A673 (cell line): Measurements from ENCODE around the gene TTC34. TPM values are rescaled to one million over a fixed set of nuclear protein-coding genes. Genes with fewer than 3 reads are reported as not detected.

Source experiments
- BruUV-seq: library from RNA; stranded (reverse); fragments of 400-500 nt; replicated peaks from 2 replicates; lab custom pipeline; 2021; lab: Mats Ljungman, UMichigan
- CTCF ChIA-PET: fragments of 300-600 bp; sonication (Branson Sonifier 250); formaldehyde crosslinking; loops from one replicate; lab custom pipeline; 2022; ENCODE audit warnings: antibody characterized with exemption; lab: Charles Lee
- POLR2A ChIA-PET: fragments of 300-600 bp; sonication (Branson Sonifier 250); formaldehyde crosslinking; loops from one replicate; lab custom pipeline; 2022; ENCODE audit warnings: antibody characterized with exemption; ENCODE audit not compliant: low non-redundant PET; lab: Charles Lee
- DNase-seq: peaks from one replicate; pipeline ENCODE4 v3.0.0-alpha.2; 2015; ENCODE audit warnings: low spot score
- H3K27ac ChIP-seq: fragments of 200-600 bp; sonication (generic); 2 replicates; pipeline ENCODE4 v1.5.1; 2016; ENCODE audit warnings: mixed run types, low read depth, mild to moderate bottlenecking, mixed read lengths, antibody characterized with exemption, low read length; ENCODE audit not compliant: poor library complexity, severe bottlenecking
- H3K27me3 ChIP-seq: fragments of 200-600 bp; sonication (generic); replicated peaks from 2 replicates; pipeline ENCODE4 v1.6.1; 2017; ENCODE audit warnings: mixed run types, low read depth, mild to moderate bottlenecking, mixed read lengths, antibody characterized with exemption, low read length; ENCODE audit not compliant: insufficient read depth, poor library complexity
- H3K36me3 ChIP-seq: fragments of 200-600 bp; sonication (generic); 2 replicates; pipeline ENCODE4 v1.6.1; 2016; ENCODE audit warnings: mixed run types, mild to moderate bottlenecking, mixed read lengths, antibody characterized with exemption, low read length; ENCODE audit not compliant: insufficient read depth, poor library complexity, severe bottlenecking
- H3K4me1 ChIP-seq: fragments of 200-600 bp; sonication (generic); 2 replicates; pipeline ENCODE4 v1.6.1; 2017; ENCODE audit warnings: mixed run types, mild to moderate bottlenecking, mixed read lengths, antibody characterized with exemption, low read length; ENCODE audit not compliant: insufficient read depth, poor library complexity, severe bottlenecking
- H3K4me3 ChIP-seq: fragments of 200-600 bp; sonication (generic); 2 replicates; pipeline ENCODE4 v1.5.1; 2016; ENCODE audit warnings: low read depth, mixed run types, mild to moderate bottlenecking, mixed read lengths, low read length; ENCODE audit not compliant: poor library complexity, severe bottlenecking
- H3K9me3 ChIP-seq: fragments of 200-600 bp; sonication (generic); 2 replicates; pipeline ENCODE4 v1.6.1; 2016; ENCODE audit warnings: mixed run types, low read depth, mild to moderate bottlenecking, mixed read lengths, antibody characterized with exemption, low read length; ENCODE audit not compliant: poor library complexity, severe bottlenecking
- CTCF ChIP-seq: fragments of 300-800, 200-600 bp; sonication (generic); conservative IDR thresholded peaks from 2 replicates; pipeline ENCODE4 v1.5.1; 2017; ENCODE audit warnings: low read depth, mild to moderate bottlenecking, antibody characterized with exemption, low read length, moderate library complexity, mixed read lengths
- EZH2 ChIP-seq: fragments of 200-600 bp; sonication (generic); IDR thresholded peaks from 2 replicates; pipeline ENCODE4 v1.6.1; 2017; ENCODE audit warnings: borderline replicate concordance, low read depth, mild to moderate bottlenecking, mixed read lengths, antibody characterized with exemption, low read length; ENCODE audit not compliant: poor library complexity, severe bottlenecking
- intact Hi-C: fragments of 100-400 bp; cut with micrococcal nuclease; formaldehyde crosslinking; loops from one replicate; pipeline ENCODE4 v1.10.0; 2022; ENCODE audit not compliant: unreplicated experiment
- total RNA-seq: library from RNA; stranded (reverse); gene quantifications from 2 replicates; pipeline ENCODE4 v1.2.3, GENCODE V29; 2021

Gene TTC34
- total RNA-seq, 1 experiment from 2014 or later, result 0.84 TPM

- intact Hi-C loops, result no loop called here
- H3K36me3 ChIP-seq, result no peaks in the 10 kb centered on the region
- no peak overlapping the region for H3K27ac ChIP-seq
- peaks cover 8% of the 10 kb centered on the region for H3K9me3 ChIP-seq
- peaks cover 18% of the 10 kb centered on the region for H3K27me3 ChIP-seq
- BruUV-seq, result no TSS peak
- no peaks in the 10 kb centered on the region for H3K4me1 ChIP-seq
- no peak for DNase-seq
- POLR2A ChIA-PET, result no interaction called here
- H3K4me3 ChIP-seq, result no peak overlapping the region
- TF ChIP-seq EZH2 (no peak), CTCF (no peak)
- CTCF ChIA-PET, result no interaction called here
These were observed 9.5 kb upstream of the TTC34 start for GRCh38 chr1:2810899-2811532.

DNA sequence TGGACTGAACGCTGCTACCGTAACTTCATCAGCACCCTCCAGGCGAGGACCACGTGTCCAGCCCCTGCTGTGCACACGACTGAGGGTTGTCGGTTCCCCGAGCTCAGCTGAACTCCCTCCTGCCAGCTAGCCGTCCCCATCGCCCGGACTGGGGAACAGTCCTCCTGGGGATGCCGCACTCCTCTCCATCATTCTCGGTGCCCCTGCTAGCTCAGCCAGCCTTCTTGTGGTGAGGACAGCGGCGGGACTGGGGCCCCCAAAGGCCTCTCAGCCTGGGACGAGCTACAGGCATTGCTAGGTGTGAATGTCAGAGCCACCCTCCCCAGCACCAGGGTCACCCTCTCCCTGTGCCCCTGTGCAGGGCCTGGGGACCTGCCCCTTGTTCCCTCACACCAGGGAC is 8.8 kb upstream of the TTC34 start:
- no TSS peak for BruUV-seq
- intact Hi-C loops, result no loop called here
- Histone ChIP-seq H3K4me1 (no peaks in the 10 kb centered on the region), H3K36me3 (no peaks in the 10 kb centered on the region), H3K27me3 (peaks cover 25% of the 10 kb centered on the region), H3K27ac (no peak overlapping the region), H3K4me3 (no peak overlapping the region), H3K9me3 (peaks cover 8% of the 10 kb centered on the region)
- no peak for TF ChIP-seq EZH2
- TF ChIP-seq CTCF, result no peak
- DNase-seq, result no peak
- CTCF ChIA-PET, result no interaction called here
- POLR2A ChIA-PET, result no interaction called here

DNA sequence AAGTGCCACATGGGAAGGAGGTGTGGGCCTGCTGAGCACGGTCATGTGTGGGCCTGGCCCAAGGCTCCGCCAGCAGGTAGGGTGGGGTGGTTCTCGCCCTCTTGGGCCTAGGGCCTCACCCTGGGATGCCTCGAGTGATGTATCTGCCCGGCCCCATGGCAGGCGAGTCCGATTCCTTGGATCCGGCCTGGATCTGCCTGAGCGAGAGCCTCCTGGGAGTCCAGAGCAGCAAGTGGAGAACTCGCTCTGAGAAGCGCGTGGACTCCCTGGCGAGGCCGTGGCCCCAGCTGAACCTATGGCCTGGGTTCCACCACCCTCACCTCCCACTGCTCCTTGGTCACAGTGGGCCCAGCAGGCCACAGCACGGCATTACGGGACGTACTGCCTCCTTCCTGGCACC is 8.2 kb upstream of the TTC34 start:
- H3K4me1 ChIP-seq, result no peaks in the 10 kb centered on the region
- CTCF ChIA-PET, result no interaction called here
- no peak for TF ChIP-seq EZH2
- no peak for TF ChIP-seq CTCF
- H3K27ac ChIP-seq, result no peak overlapping the region
- no peaks in the 10 kb centered on the region for H3K36me3 ChIP-seq
- H3K9me3 ChIP-seq, result peaks cover 8% of the 10 kb centered on the region
- BruUV-seq, result no TSS peak
- POLR2A ChIA-PET, result no interaction called here
- no peak overlapping the region for H3K4me3 ChIP-seq
- H3K27me3 ChIP-seq, result peaks cover 31% of the 10 kb centered on the region
- intact Hi-C loops, result no loop called here
- no peak for DNase-seq
